ENCODE measurements around the gene SSUH2. TPM values are rescaled to one million over a fixed set of nuclear protein-coding genes. Genes with fewer than 3 reads are reported as not detected.
"Not testable (repeated sequence)": the region's sequence is repeated elsewhere in the genome, so short reads cannot be mapped to it uniquely, and the experiment has no call there.

The SSUH2 gene
- total RNA-seq = 1.1 TPM
- long read RNA-seq, partial matches to known transcripts = 0 of 5 reads
- long read RNA-seq, other reads (novel, unspliced or antisense) = 3 of 5 reads

GRCh38 chr3:8644748-8645390, at the start of gene SSUH2:
TSS of gene SSUH2 (minus strand) at chr3:8644798. CDS start at chr3:8644758, 40 bp downstream.
- Histone ChIP-seq H3K4me1 (no peaks in the 10 kb centered on the region), H3K36me3 (no peaks in the 10 kb centered on the region), H3K4me3 (no peak within 1 kb of the TSS), H3K27me3 (ENCODE audit: low read depth) (no peaks in the 10 kb centered on the region), H3K9me3 (replicated peaks) (no peaks in the 10 kb centered on the region), H3K27ac (replicated peaks) (no peak within 1 kb of the TSS)
- intact Hi-C loops (cut with micrococcal nuclease) = no loop called here
- TF ChIP-seq, protein P1, sequence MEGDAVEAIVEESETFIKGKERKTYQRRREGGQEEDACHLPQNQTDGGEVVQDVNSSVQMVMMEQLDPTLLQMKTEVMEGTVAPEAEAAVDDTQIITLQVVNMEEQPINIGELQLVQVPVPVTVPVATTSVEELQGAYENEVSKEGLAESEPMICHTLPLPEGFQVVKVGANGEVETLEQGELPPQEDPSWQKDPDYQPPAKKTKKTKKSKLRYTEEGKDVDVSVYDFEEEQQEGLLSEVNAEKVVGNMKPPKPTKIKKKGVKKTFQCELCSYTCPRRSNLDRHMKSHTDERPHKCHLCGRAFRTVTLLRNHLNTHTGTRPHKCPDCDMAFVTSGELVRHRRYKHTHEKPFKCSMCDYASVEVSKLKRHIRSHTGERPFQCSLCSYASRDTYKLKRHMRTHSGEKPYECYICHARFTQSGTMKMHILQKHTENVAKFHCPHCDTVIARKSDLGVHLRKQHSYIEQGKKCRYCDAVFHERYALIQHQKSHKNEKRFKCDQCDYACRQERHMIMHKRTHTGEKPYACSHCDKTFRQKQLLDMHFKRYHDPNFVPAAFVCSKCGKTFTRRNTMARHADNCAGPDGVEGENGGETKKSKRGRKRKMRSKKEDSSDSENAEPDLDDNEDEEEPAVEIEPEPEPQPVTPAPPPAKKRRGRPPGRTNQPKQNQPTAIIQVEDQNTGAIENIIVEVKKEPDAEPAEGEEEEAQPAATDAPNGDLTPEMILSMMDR (IDR thresholded peaks at IDR 0.05; ENCODE audit: borderline replicate concordance) = no peak
- DNase-seq = no peak

GRCh38 chr3:8691295-8691694, 46.7 kb upstream of the SSUH2 start:
- intact Hi-C loops (cut with micrococcal nuclease); H3K36me3 ChIP-seq; DNase-seq: not testable (repeated sequence)

DNA sequence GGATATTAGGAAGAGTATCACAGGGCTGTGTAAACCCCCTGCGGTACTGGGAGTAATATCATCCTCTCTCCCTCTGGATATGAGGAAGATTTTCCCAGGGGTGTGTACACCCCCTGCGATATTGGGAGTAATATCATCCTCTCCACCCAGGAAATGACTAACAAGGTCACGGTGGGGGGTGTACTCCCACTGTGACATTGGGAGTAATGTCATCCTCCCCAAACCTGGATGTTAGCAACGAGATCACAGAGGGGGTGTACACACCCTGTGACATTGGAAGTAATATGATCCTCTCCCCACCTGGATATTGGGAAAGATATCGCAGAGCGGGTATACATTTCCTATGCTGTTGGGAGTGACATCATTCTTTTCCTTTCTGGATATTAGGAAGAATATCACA, 40.4 kb upstream of the SSUH2 start:
- intact Hi-C loops (cut with micrococcal nuclease); DNase-seq: not testable (repeated sequence)

More at GRCh38 chr3:8691295-8691694, 46.7 kb upstream of the SSUH2 start:
- not testable (repeated sequence) for H3K27ac ChIP-seq (replicated peaks); H3K4me3 ChIP-seq; H3K9me3 ChIP-seq (replicated peaks); H3K4me1 ChIP-seq; H3K27me3 ChIP-seq (ENCODE audit: low read depth)

DNA sequence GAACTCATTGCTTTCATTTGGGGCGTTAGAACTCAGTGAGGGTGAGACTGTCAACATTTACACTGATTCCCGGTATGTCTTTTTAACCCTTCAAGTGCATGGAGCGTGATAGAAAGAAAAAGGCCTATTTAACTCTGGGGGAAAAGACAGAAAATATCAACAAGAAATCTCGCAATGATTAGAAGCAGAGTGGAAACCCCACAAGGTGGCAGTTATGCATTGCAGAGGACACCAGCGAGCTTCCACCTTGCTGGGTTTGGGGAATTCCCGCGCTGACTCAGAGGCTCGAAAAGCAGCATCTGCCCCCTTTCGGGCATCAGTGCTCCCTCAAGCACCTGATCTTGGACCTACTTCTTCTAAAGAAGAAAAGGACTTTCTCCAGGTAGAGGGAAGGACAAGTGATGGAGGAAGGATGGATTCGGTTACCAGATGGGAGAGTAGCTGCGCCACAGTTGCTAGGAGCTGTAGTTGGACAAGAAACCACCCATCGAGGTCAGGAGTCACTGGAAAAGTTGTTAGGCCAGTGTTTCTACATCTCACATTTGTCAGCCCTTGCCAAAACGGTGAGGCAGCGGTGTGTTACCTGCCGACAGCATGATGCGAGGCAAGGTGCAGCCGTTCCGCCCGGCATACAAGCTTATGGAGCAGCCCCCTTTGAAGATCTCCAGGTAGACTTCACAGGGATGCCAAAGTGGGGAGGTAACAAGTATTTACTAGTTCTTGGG, 38.4 kb upstream of the SSUH2 start:
- H3K4me3 ChIP-seq; H3K27ac ChIP-seq (replicated peaks); DNase-seq; H3K27me3 ChIP-seq (ENCODE audit: low read depth); H3K36me3 ChIP-seq; H3K9me3 ChIP-seq (replicated peaks); intact Hi-C loops (cut with micrococcal nuclease); H3K4me1 ChIP-seq: not testable (repeated sequence)

More for the DNA sequence above, 40.4 kb upstream of the SSUH2 start:
- not testable (repeated sequence) for H3K27ac ChIP-seq (replicated peaks); H3K4me3 ChIP-seq; H3K27me3 ChIP-seq (ENCODE audit: low read depth); H3K36me3 ChIP-seq; H3K9me3 ChIP-seq (replicated peaks); H3K4me1 ChIP-seq

- intact Hi-C loops (cut with micrococcal nuclease); H3K4me1 ChIP-seq; H3K27ac ChIP-seq (replicated peaks); H3K4me3 ChIP-seq; H3K27me3 ChIP-seq (ENCODE audit: low read depth); DNase-seq; H3K36me3 ChIP-seq; H3K9me3 ChIP-seq (replicated peaks): not testable (repeated sequence)
These were observed 37.4 kb upstream of the SSUH2 start for GRCh38 chr3:8681881-8682538.

GRCh38 chr3:8681349-8681748, 36.8 kb upstream of the SSUH2 start:
- TF ChIP-seq, protein P1 (IDR thresholded peaks at IDR 0.05; ENCODE audit: borderline replicate concordance) = no peak
- intact Hi-C loops (cut with micrococcal nuclease) = no loop called here
- Histone ChIP-seq H3K27me3 (ENCODE audit: low read depth) (no peaks in the 10 kb centered on the region), H3K27ac (replicated peaks) (no peak overlapping the region), H3K9me3 (replicated peaks) (no peaks in the 10 kb centered on the region), H3K4me1 (no peaks in the 10 kb centered on the region), H3K36me3 (no peaks in the 10 kb centered on the region), H3K4me3 (no peak overlapping the region)
- DNase-seq = no peak

DNA sequence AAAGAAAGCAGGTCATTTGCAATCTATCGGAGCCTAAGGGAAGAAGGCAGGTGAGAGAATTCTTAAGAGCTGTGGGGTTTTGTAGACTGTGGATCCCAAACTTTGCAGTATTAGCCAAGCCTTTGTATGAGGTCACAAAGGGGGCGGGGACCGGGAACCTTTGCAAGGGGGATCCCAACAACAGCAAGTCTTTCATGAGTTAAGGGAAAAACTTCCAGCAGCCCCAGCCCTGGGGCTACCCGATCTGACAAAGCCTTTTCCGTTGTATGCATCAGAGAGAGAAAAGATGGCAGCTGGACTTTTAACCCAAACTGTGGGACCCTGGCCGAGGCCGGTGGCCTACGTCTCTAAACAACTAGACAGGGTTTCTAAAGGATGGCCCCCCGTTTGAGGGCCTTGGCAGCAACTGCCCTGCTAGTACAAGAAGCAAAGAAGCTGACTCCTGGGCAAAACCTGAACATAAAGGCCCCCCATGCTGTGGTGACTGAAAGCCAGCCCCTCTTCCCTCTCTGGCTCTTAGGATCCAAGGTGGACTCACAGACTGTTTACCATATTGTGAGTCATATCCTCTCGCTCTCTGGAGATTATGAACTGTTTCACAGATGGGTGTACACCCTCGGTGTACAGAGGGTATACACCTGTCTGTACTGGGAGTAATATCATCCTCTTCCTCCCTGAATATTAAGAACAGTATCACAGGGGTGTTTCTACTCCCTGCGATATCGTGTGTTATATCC, 35.4 kb upstream of the SSUH2 start:
- intact Hi-C loops (cut with micrococcal nuclease); DNase-seq: not testable (repeated sequence)

More for the DNA sequence above, 35.4 kb upstream of the SSUH2 start:
- not testable (repeated sequence) for H3K36me3 ChIP-seq; H3K9me3 ChIP-seq (replicated peaks); H3K27me3 ChIP-seq (ENCODE audit: low read depth); H3K4me1 ChIP-seq; H3K4me3 ChIP-seq; H3K27ac ChIP-seq (replicated peaks)

All from left ventricle myocardium inferior (tissue), 1 donor.